HepG2 (cell line): ENCODE results near the gene DLG2. TPM values are rescaled to one million over a fixed set of nuclear protein-coding genes. Genes with fewer than 3 reads are reported as not detected.

Experiments used
- ATAC-seq: fragments of 200-7000 bp; cut with Tn5 transposase; 3 replicates; pipeline ENCODE4 v1.9.1; 2020; ENCODE audit warnings: mild to moderate bottlenecking, moderate library complexity
- BruUV-seq: library from RNA; stranded (reverse); fragments of 400-500 nt; replicated peaks from 2 replicates; lab custom pipeline; 2021; lab: Mats Ljungman, UMichigan
- CTCF ChIA-PET: fragments of 300-600 bp; formaldehyde crosslinking; extraction: SDS; loops from one replicate; lab custom pipeline; 2021; ENCODE audit warnings: low total read pairs, inconsistent platforms, low intra/inter-chr PET ratio; lab: Yijun Ruan, JAX
- POLR2A ChIA-PET: fragments of 350-600 bp; sonication (Branson Sonifier 250); formaldehyde crosslinking; loops from one replicate; lab custom pipeline; 2020; ENCODE audit warnings: antibody characterized with exemption, inconsistent platforms; lab: Yijun Ruan, JAX
- DNase-seq: peaks from one replicate; pipeline ENCODE4 v3.0.0-alpha.2; 2015; ENCODE audit warnings: low spot score
- FAIRE-seq: peaks from 3 replicates; lab custom pipeline; 2011; peaks lifted over from hg19 to GRCh38; lab: Jason Lieb, UNC
- H2AFZ ChIP-seq: one replicate; pipeline ENCODE4 v1.6.1; 2011; ENCODE audit warnings: low read length, inconsistent platforms
- H3K27ac ChIP-seq: fragments of 300-600 bp; 3 replicates; pipeline ENCODE4 v1.8.0; 2011; ENCODE audit warnings: mixed run types, mild to moderate bottlenecking, mixed read lengths, low read length, inconsistent platforms; ENCODE audit not compliant: insufficient read depth; ENCODE audit errors: extremely low read length
- H3K27me3 ChIP-seq, 2 experiments: fragments of 200-600 bp in 1 of 2; 2 replicates in 1 of 2; 3 replicates in 1 of 2; pipeline versions ENCODE4 v1.6.0 to v1.8.0; 2011; ENCODE audit warnings: low read length in 2 of 2, mild to moderate bottlenecking in 2 of 2, moderate library complexity in 2 of 2, inconsistent platforms in 1 of 2; ENCODE audit not compliant: insufficient read depth in 2 of 2, control insufficient read depth in 1 of 2
- H3K36me3 ChIP-seq, 2 experiments: fragments of 200-600 bp in 1 of 2; replicated peaks in 1 of 2; 2 replicates in 1 of 2; 3 replicates in 1 of 2; pipeline versions ENCODE4 v1.5.1 to v1.8.0; 2011; ENCODE audit warnings: low read length in 2 of 2, inconsistent platforms in 1 of 2; ENCODE audit not compliant: insufficient read depth in 2 of 2, control insufficient read depth in 1 of 2
- H3K4me1 ChIP-seq: 2 replicates; pipeline ENCODE4 v1.5.1; 2012; ENCODE audit warnings: low read length, inconsistent platforms; ENCODE audit not compliant: insufficient read depth
- H3K4me2 ChIP-seq: 2 replicates; pipeline ENCODE4 v1.6.0; 2011; ENCODE audit warnings: low read depth, low read length, inconsistent platforms
- H3K4me3 ChIP-seq, 3 experiments: fragments of 200-600 bp in 1 of 3; sonication (generic), shearing (Covaris generic) in 1 of 3; replicated peaks in 1 of 3; 2 replicates each; pipeline ENCODE4 v1.5.1; 2011 to 2016; ENCODE audit warnings: low read length in 3 of 3, inconsistent platforms in 2 of 3, low read depth in 2 of 3, mild to moderate bottlenecking in 2 of 3, control low read depth in 1 of 3, mixed read lengths in 1 of 3; ENCODE audit not compliant: insufficient read depth in 1 of 3
- H3K79me2 ChIP-seq: one replicate; pipeline ENCODE4 v1.6.1; 2011; ENCODE audit warnings: low read length, inconsistent platforms; ENCODE audit not compliant: insufficient read depth
- H3K9ac ChIP-seq: 2 replicates; pipeline ENCODE4 v1.6.0; 2011; ENCODE audit warnings: mild to moderate bottlenecking, low read depth, low read length, inconsistent platforms; ENCODE audit not compliant: insufficient read depth
- H3K9me3 ChIP-seq: 2 replicates; pipeline ENCODE4 v1.5.1; 2012; ENCODE audit warnings: mild to moderate bottlenecking, low read length
- H4K20me1 ChIP-seq: 2 replicates; pipeline ENCODE4 v1.6.0; 2011; ENCODE audit warnings: inconsistent platforms, mild to moderate bottlenecking, low read length, moderate library complexity; ENCODE audit not compliant: insufficient read depth
- ATF7 ChIP-seq, 2 experiments: fragments of 450-650 bp in 1 of 2; sonication (generic) in 1 of 2; formaldehyde crosslinking in 1 of 2; IDR thresholded peaks; 2 replicates each; pipeline versions ENCODE4 v1.4.0 to v1.6.1; 2016 to 2020; ENCODE audit warnings: antibody characterized with exemption in 1 of 2, mild to moderate bottlenecking in 1 of 2, missing genetic modification reagents in 1 of 2
- KLF13 ChIP-seq: sonication (generic); formaldehyde crosslinking; IDR thresholded peaks from 2 replicates; pipeline ENCODE4 v1.4.0; 2020; ENCODE audit warnings: mild to moderate bottlenecking, missing genetic modification reagents
- PHF8 ChIP-seq: sonication (generic); formaldehyde crosslinking; IDR thresholded peaks from 2 replicates; pipeline ENCODE4 v1.5.0; 2020; ENCODE audit warnings: missing genetic modification reagents
- RCOR2 ChIP-seq: IDR thresholded peaks from 2 replicates; pipeline ENCODE4 v1.6.1; 2016; ENCODE audit warnings: missing biosample characterization, missing genetic modification reagents
- SRSF9 ChIP-seq: fragments of 200-400 bp; formaldehyde crosslinking; IDR thresholded peaks from 2 replicates; pipeline ENCODE4 v1.6.1; 2018; ENCODE audit warnings: borderline replicate concordance, mild to moderate bottlenecking, low read depth, low read length; ENCODE audit not compliant: insufficient read depth, poor library complexity, severe bottlenecking
- ZNF672 ChIP-seq: sonication (generic); formaldehyde crosslinking; IDR thresholded peaks from 2 replicates; pipeline ENCODE4 v1.8.1; 2022; ENCODE audit warnings: missing genetic modification reagents
- ZNF841 ChIP-seq: sonication (generic); formaldehyde crosslinking; IDR thresholded peaks from 2 replicates; pipeline ENCODE4 v1.8.1; 2023; ENCODE audit warnings: missing genetic modification reagents, borderline replicate concordance
- WGBS: methylation state at CpG from one replicate; pipeline ENCODE4 v1.1.6; 2017; ENCODE audit warnings: low lambda C conversion rate; 5-methylcytosine and 5-hydroxymethylcytosine counted together
- in situ Hi-C: cut with HindIII; loops from 2 replicates; pipeline ENCODE4 v1.10.0; 2017; ENCODE audit warnings: low pct_unique_long_range_greater_than_20kb; ENCODE audit not compliant: extremely low pct_ligation_motif_present
- intact Hi-C: fragments of 100-400 bp; cut with micrococcal nuclease; formaldehyde crosslinking; loops from one replicate; pipeline ENCODE4 v1.10.0; 2022; ENCODE audit not compliant: unreplicated experiment
- polyA plus RNA-seq, 8 experiments: library from polyadenylated mRNA; depleted of rRNA in 3 of 8; stranded (reverse) in 7 of 8; unstranded in 1 of 8; fragments of >200 nt; fragmentation: Illumina TruSeq in 4 of 8; extraction: Trizol in 4 of 8; gene quantifications; 2 replicates each; pipeline versions ENCODE4 v1.2.1 to v1.2.3, GENCODE V29; 2011 to 2016; ENCODE audit warnings: low read depth in 4 of 8, missing spikeins in 1 of 8, mixed read lengths in 1 of 8; ENCODE audit not compliant: insufficient read depth in 1 of 8
- total RNA-seq, 5 experiments: library from RNA; depleted of rRNA; stranded (reverse); fragments of >200 nt; fragmentation: Illumina TruSeq; extraction: Trizol; gene quantifications; 2 replicates each; pipeline ENCODE4 v1.2.3, GENCODE V29; 2016; ENCODE audit warnings: low read depth in 1 of 5
- TF ChIP-seq, protein P1 (sequence below): sonication (generic); formaldehyde crosslinking; IDR thresholded peaks from 2 replicates; pipeline ENCODE4 v1.4.0; 2020; ENCODE audit warnings: missing genetic modification reagents
- TF ChIP-seq, protein P2 (sequence below): IDR thresholded peaks from 2 replicates; pipeline ENCODE4 v1.6.1; 2016

DLG2 gene
- total and polyA plus RNA-seq, 2 of the 13 experiments (the other 11 are each of a cell fraction or from before 2014, with no cell fraction given): 0.46 to 1.0 TPM

DNA sequence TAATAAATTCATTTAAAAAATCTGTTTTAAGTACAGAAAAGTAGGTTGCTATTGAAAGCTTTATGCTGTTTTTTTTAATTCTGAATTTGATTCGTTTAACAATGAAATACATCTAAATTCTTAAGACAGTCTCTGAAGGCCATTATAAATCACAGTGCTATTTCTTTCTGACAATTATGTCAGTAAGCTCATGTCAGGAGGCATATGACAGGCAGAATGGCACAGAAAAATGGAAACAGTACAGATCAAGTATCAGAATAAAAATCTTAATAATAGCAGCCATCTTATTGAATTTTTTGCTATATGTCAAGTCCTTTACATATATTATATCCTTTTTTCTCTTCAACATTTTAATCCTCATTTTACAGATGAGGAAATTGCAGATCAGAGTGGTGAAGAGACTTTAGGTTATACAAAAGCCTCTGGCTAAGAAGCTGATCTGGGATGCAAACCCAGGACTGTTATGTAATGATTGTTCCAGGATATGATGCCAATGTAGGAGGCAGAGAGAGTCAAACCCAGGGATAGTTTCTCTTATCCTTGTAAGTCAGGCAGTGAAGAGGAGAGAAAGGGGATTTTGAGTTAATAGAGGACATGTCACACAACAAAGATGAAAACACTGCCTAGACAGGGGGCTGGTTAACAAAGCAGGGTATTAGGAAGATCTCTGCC lies 2057.9 kb downstream of the DLG2 start:
- DNase-seq (no peak), ATAC-seq (no peak), FAIRE-seq (no peak)
- in situ Hi-C loops: no loop called here
- Histone ChIP-seq H4K20me1 (no peaks in the 10 kb centered on the region), H3K4me2 (no peak overlapping the region), H3K27me3 (no peaks in the 10 kb centered on the region), H3K27ac (no peak overlapping the region), H3K4me1 (no peaks in the 10 kb centered on the region), H3K9ac (no peak overlapping the region), H2AFZ (no peak overlapping the region), H3K36me3 (no peaks in the 10 kb centered on the region), H3K9me3 (no peaks in the 10 kb centered on the region), H3K4me3 (no peak overlapping the region), H3K79me2 (no peaks in the 10 kb centered on the region)
- BruUV-seq: no TSS peak
- intact Hi-C loops: no loop called here
- TF ChIP-seq ZNF672 (CRISPR knock-in tag) (no peak), ZNF841 (CRISPR knock-in tag) (no peak), PHF8 (CRISPR knock-in tag) (no peak), KLF13 (CRISPR knock-in tag) (no peak), SRSF9 (no peak), RCOR2 (CRISPR knock-in tag) (no peak), ATF7 (IDR thresholded peaks at IDR 0.05) (no peak), ATF7 (CRISPR knock-in tag; IDR thresholded peaks at IDR 0.05) (no peak)
- TF ChIP-seq, protein P1, sequence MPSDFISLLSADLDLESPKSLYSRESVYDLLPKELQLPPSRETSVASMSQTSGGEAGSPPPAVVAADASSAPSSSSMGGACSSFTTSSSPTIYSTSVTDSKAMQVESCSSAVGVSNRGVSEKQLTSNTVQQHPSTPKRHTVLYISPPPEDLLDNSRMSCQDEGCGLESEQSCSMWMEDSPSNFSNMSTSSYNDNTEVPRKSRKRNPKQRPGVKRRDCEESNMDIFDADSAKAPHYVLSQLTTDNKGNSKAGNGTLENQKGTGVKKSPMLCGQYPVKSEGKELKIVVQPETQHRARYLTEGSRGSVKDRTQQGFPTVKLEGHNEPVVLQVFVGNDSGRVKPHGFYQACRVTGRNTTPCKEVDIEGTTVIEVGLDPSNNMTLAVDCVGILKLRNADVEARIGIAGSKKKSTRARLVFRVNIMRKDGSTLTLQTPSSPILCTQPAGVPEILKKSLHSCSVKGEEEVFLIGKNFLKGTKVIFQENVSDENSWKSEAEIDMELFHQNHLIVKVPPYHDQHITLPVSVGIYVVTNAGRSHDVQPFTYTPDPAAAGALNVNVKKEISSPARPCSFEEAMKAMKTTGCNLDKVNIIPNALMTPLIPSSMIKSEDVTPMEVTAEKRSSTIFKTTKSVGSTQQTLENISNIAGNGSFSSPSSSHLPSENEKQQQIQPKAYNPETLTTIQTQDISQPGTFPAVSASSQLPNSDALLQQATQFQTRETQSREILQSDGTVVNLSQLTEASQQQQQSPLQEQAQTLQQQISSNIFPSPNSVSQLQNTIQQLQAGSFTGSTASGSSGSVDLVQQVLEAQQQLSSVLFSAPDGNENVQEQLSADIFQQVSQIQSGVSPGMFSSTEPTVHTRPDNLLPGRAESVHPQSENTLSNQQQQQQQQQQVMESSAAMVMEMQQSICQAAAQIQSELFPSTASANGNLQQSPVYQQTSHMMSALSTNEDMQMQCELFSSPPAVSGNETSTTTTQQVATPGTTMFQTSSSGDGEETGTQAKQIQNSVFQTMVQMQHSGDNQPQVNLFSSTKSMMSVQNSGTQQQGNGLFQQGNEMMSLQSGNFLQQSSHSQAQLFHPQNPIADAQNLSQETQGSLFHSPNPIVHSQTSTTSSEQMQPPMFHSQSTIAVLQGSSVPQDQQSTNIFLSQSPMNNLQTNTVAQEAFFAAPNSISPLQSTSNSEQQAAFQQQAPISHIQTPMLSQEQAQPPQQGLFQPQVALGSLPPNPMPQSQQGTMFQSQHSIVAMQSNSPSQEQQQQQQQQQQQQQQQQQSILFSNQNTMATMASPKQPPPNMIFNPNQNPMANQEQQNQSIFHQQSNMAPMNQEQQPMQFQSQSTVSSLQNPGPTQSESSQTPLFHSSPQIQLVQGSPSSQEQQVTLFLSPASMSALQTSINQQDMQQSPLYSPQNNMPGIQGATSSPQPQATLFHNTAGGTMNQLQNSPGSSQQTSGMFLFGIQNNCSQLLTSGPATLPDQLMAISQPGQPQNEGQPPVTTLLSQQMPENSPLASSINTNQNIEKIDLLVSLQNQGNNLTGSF: no peak
- TF ChIP-seq, protein P2, sequence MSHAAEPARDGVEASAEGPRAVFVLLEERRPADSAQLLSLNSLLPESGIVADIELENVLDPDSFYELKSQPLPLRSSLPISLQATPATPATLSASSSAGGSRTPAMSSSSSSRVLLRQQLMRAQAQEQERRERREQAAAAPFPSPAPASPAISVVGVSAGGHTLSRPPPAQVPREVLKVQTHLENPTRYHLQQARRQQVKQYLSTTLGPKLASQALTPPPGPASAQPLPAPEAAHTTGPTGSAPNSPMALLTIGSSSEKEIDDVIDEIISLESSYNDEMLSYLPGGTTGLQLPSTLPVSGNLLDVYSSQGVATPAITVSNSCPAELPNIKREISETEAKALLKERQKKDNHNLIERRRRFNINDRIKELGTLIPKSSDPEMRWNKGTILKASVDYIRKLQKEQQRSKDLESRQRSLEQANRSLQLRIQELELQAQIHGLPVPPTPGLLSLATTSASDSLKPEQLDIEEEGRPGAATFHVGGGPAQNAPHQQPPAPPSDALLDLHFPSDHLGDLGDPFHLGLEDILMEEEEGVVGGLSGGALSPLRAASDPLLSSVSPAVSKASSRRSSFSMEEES (CRISPR knock-in tag): no peak
- ChIA-PET CTCF (no interaction called here), POLR2A (no interaction called here)
- WGBS: 0% methylated on average over 1 of the region's 1 CpG
